ENCODE results near the gene ADAMTS12.

GRCh38 chr5:33772380-33772897, 119.4 kb downstream of the ADAMTS12 start:
- TF ChIP-seq GATA2 (IDR thresholded peaks at IDR 0.05; ENCODE audit: low read depth, low read length), result no peak
- no peak for TF ChIP-seq GATA3 (IDR thresholded peaks at IDR 0.05; ENCODE audit: low read depth, low read length)

Measured in SH-SY5Y (cell line).